NB4 (cell line): ENCODE results near the gene OSBPL1A.

Experiments
- CTCF ChIP-seq: IDR thresholded peaks from one replicate; pipeline ENCODE4 v1.5.1; 2012; ENCODE audit warnings: low read depth, low read length
- MAX ChIP-seq: IDR thresholded peaks from 2 replicates; pipeline ENCODE4 v1.6.1; 2011; ENCODE audit warnings: low read depth, low read length
- POLR2A ChIP-seq: IDR thresholded peaks from 2 replicates; pipeline ENCODE4 v1.6.1; 2011; ENCODE audit warnings: mild to moderate bottlenecking; ENCODE audit not compliant: insufficient read length; ENCODE audit errors: extremely low read depth

- no peak for TF ChIP-seq CTCF
- TF ChIP-seq POLR2A, result no peak
- no peak for TF ChIP-seq MAX
Measured at GRCh38 chr18:24114924-24115549, 282.6 kb downstream of the OSBPL1A start.
